CD4-positive, alpha-beta T cell treated with Interleukin-15 for 1 hour (primary cell): ENCODE results near the gene MEX3D.

Experiments used
- DNase-seq: peaks from one replicate; pipeline ENCODE4 v3.0.0-alpha.2; 2020

The MEX3D gene

GRCh38 chr19:1592755-1593500 lies 24.8 kb upstream of the MEX3D start, which contains the start of gene MBD3:
Gene MBD3, minus strand, starts transcription at chr19:1592865. Its CDS starts 234 bp downstream, at chr19:1592631.
- DNase-seq: peak; percentile 91

- peak; percentile 88 for DNase-seq
These were observed 24.1 kb upstream of the MEX3D start for GRCh38 chr19:1592024-1592754.

GRCh38 chr19:1591421-1592023 lies 23.4 kb upstream of the MEX3D start:
- no peak for DNase-seq

GRCh38 chr19:1590641-1591397 lies 22.7 kb upstream of the MEX3D start:
- no peak for DNase-seq

- no peak for DNase-seq
These were observed 19.7 kb upstream of the MEX3D start for GRCh38 chr19:1587872-1588271.

GRCh38 chr19:1585243-1585580 lies 17.1 kb upstream of the MEX3D start:
- DNase-seq: no peak

GRCh38 chr19:1584500-1585242 lies 16.5 kb upstream of the MEX3D start:
- no peak for DNase-seq

GRCh38 chr19:1582201-1582600 lies 14.1 kb upstream of the MEX3D start:
- DNase-seq: no peak

GRCh38 chr19:1580957-1581356 lies 12.8 kb upstream of the MEX3D start:
- no peak for DNase-seq

GRCh38 chr19:1580382-1580781 lies 12.3 kb upstream of the MEX3D start:
- DNase-seq: no peak

- DNase-seq: no peak
These were observed 11.1 kb upstream of the MEX3D start for GRCh38 chr19:1579222-1579621.

GRCh38 chr19:1577929-1578618 lies 9.9 kb upstream of the MEX3D start:
- DNase-seq: no peak

- DNase-seq: no peak
These were observed 9.2 kb upstream of the MEX3D start for GRCh38 chr19:1577090-1577928.

GRCh38 chr19:1576242-1577089 lies 8.3 kb upstream of the MEX3D start:
- no peak for DNase-seq

GRCh38 chr19:1575323-1576241 lies 7.5 kb upstream of the MEX3D start:
- no peak for DNase-seq

- no peak for DNase-seq
These were observed 6.4 kb upstream of the MEX3D start for GRCh38 chr19:1574354-1575136.

GRCh38 chr19:1572795-1573194 lies 4.7 kb upstream of the MEX3D start:
- no peak for DNase-seq

GRCh38 chr19:1571358-1571757 lies 3.2 kb upstream of the MEX3D start:
- no peak for DNase-seq
